GM18867 (cell line): ENCODE data around the gene FUBP3.

ENCODE experiments used
- ATAC-seq: cut with Tn5 transposase; IDR thresholded peaks from one replicate; pipeline ENCODE4 v1.9.1; 2021; ENCODE audit warnings: mild to moderate bottlenecking, moderate library complexity; ENCODE audit not compliant: unreplicated experiment

Gene FUBP3

GRCh38 chr9:130606887-130607600 lies 27.7 kb downstream of the FUBP3 start:
- ATAC-seq = no peak

- no peak for ATAC-seq
Measured at GRCh38 chr9:130607640-130608420, 28.5 kb downstream of the FUBP3 start.

GRCh38 chr9:130608554-130609134 lies 29.3 kb downstream of the FUBP3 start:
- no peak for ATAC-seq

- ATAC-seq = no peak
Measured at GRCh38 chr9:130609163-130609562, 29.8 kb downstream of the FUBP3 start.

- no peak for ATAC-seq
Measured at GRCh38 chr9:130610862-130611707, 31.7 kb downstream of the FUBP3 start.

- ATAC-seq = no peak
Measured at GRCh38 chr9:130616451-130616850, 37.1 kb downstream of the FUBP3 start.

GRCh38 chr9:130623466-130623865 lies 44.1 kb downstream of the FUBP3 start:
- no peak for ATAC-seq

- no peak for ATAC-seq
Measured at GRCh38 chr9:130624154-130624553, 44.8 kb downstream of the FUBP3 start.

- ATAC-seq = no peak
Measured at GRCh38 chr9:130626249-130626996, 47.0 kb downstream of the FUBP3 start.

GRCh38 chr9:130627051-130627450 lies 47.7 kb downstream of the FUBP3 start:
- no peak for ATAC-seq

GRCh38 chr9:130627896-130628792 lies 48.8 kb downstream of the FUBP3 start:
- ATAC-seq = no peak

GRCh38 chr9:130629443-130630070 lies 50.2 kb downstream of the FUBP3 start:
- no peak for ATAC-seq

GRCh38 chr9:130630071-130630450 lies 50.7 kb downstream of the FUBP3 start:
- no peak for ATAC-seq

- no peak for ATAC-seq
Measured at GRCh38 chr9:130630506-130631330, 51.3 kb downstream of the FUBP3 start.

- ATAC-seq = no peak
Measured at GRCh38 chr9:130631331-130632080, 52.1 kb downstream of the FUBP3 start.

GRCh38 chr9:130632081-130632710 lies 52.8 kb downstream of the FUBP3 start:
- ATAC-seq = no peak

GRCh38 chr9:130632841-130633240 lies 53.5 kb downstream of the FUBP3 start:
- no peak for ATAC-seq
